ENCODE results near the gene CRIM1. TPM values are rescaled to one million over a fixed set of nuclear protein-coding genes. Genes with fewer than 3 reads are reported as not detected.

CRIM1 gene
- total RNA-seq, 1 experiment from 2014 or later, result 24.1 TPM

DNA sequence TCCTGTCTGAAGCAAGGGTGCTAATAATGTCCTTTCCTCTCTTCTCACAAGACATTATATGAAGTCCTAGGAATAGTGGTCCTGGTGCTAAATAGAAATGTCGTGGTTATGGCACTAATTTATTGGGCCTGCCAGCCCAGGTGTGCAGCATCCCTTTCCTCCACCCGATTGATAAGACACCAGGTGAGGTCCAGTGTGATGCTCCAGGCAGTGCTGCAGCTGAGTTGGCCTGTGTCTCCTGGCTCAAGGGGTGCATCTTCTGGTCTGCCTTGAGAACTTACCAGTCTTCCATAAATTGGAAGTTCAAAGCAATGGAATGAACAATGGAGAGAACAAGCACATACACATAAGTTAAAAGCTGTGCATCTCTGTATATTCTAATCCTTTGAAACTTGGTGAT, 26.9 kb downstream of the CRIM1 start (continued):
- TF ChIP-seq ZBTB21 (CRISPR knock-in tag; IDR thresholded peaks at IDR 0.05; ENCODE audit: borderline replicate concordance) (no peak), ZNF121 (CRISPR knock-in tag; IDR thresholded peaks at IDR 0.05) (no peak), NFE2L1 (CRISPR knock-in tag; IDR thresholded peaks at IDR 0.05) (no peak), NR3C1 (CRISPR knock-in tag; conservative IDR thresholded peaks at IDR 0.05; ENCODE audit: low read depth) (no peak), CREM (CRISPR knock-in tag; IDR thresholded peaks at IDR 0.05) (no peak), ELF4 (CRISPR knock-in tag; IDR thresholded peaks at IDR 0.05; ENCODE audit: low read depth) (no peak), SMAD4 (CRISPR knock-in tag; IDR thresholded peaks at IDR 0.05) (no peak), OVOL2 (CRISPR knock-in tag; IDR thresholded peaks at IDR 0.05; ENCODE audit: borderline replicate concordance) (no peak)
- TF ChIP-seq, protein P1, sequence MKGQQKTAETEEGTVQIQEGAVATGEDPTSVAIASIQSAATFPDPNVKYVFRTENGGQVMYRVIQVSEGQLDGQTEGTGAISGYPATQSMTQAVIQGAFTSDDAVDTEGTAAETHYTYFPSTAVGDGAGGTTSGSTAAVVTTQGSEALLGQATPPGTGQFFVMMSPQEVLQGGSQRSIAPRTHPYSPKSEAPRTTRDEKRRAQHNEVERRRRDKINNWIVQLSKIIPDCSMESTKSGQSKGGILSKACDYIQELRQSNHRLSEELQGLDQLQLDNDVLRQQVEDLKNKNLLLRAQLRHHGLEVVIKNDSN (CRISPR knock-in tag; IDR thresholded peaks at IDR 0.05), result no peak
- TF ChIP-seq, protein P2, sequence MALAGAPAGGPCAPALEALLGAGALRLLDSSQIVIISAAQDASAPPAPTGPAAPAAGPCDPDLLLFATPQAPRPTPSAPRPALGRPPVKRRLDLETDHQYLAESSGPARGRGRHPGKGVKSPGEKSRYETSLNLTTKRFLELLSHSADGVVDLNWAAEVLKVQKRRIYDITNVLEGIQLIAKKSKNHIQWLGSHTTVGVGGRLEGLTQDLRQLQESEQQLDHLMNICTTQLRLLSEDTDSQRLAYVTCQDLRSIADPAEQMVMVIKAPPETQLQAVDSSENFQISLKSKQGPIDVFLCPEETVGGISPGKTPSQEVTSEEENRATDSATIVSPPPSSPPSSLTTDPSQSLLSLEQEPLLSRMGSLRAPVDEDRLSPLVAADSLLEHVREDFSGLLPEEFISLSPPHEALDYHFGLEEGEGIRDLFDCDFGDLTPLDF (CRISPR knock-in tag; IDR thresholded peaks at IDR 0.05), result no peak

- DNase-seq (ENCODE audit: low spot score), result no peak
- POLR2A ChIA-PET, result no interaction called here
- TF ChIP-seq PREB (CRISPR knock-in tag; IDR thresholded peaks at IDR 0.05; ENCODE audit: borderline replicate concordance) (no peak), ZNF263 (CRISPR knock-in tag; IDR thresholded peaks at IDR 0.05; ENCODE audit: low read depth) (no peak), GRHL2 (CRISPR knock-in tag; IDR thresholded peaks at IDR 0.05; ENCODE audit: insufficient replicate concordance, severe bottlenecking) (no peak), FOXJ3 (CRISPR knock-in tag; IDR thresholded peaks at IDR 0.05; ENCODE audit: borderline replicate concordance) (no peak), JUN (CRISPR knock-in tag; IDR thresholded peaks at IDR 0.05) (no peak), NR1H2 (CRISPR knock-in tag; IDR thresholded peaks at IDR 0.05) (no peak), ZNF121 (CRISPR knock-in tag; IDR thresholded peaks at IDR 0.05) (no peak)
- TF ChIP-seq, protein P3, sequence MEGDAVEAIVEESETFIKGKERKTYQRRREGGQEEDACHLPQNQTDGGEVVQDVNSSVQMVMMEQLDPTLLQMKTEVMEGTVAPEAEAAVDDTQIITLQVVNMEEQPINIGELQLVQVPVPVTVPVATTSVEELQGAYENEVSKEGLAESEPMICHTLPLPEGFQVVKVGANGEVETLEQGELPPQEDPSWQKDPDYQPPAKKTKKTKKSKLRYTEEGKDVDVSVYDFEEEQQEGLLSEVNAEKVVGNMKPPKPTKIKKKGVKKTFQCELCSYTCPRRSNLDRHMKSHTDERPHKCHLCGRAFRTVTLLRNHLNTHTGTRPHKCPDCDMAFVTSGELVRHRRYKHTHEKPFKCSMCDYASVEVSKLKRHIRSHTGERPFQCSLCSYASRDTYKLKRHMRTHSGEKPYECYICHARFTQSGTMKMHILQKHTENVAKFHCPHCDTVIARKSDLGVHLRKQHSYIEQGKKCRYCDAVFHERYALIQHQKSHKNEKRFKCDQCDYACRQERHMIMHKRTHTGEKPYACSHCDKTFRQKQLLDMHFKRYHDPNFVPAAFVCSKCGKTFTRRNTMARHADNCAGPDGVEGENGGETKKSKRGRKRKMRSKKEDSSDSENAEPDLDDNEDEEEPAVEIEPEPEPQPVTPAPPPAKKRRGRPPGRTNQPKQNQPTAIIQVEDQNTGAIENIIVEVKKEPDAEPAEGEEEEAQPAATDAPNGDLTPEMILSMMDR (IDR thresholded peaks at IDR 0.05), result no peak
- Mint-ChIP-seq H3K4me3 (no peak overlapping the region; the same call in 1 of the 2 replicates), H3K36me3 (peaks cover 5% of the 10 kb centered on the region; the same call in 1 of the 2 replicates), H3K9me3 (no peaks in the 10 kb centered on the region), H3K27me3 (ENCODE audit: low read depth) (no peaks in the 10 kb centered on the region), H3K4me1 (peaks cover 85% of the 10 kb centered on the region), H3K27ac (0 out of 2 replicates have a peak overlapping the region, but pooled peaks have one; percentile 20)
- CTCF ChIA-PET, result interaction anchor here (1.6 kb wide), 1 partner anchor 76 kb away, joined by 8 read pairs; no protein-coding TSS in a partner anchor
- ATAC-seq, result no peak
Observed at GRCh38 chr2:36383726-36384125, 28.1 kb downstream of the CRIM1 start.

DNA sequence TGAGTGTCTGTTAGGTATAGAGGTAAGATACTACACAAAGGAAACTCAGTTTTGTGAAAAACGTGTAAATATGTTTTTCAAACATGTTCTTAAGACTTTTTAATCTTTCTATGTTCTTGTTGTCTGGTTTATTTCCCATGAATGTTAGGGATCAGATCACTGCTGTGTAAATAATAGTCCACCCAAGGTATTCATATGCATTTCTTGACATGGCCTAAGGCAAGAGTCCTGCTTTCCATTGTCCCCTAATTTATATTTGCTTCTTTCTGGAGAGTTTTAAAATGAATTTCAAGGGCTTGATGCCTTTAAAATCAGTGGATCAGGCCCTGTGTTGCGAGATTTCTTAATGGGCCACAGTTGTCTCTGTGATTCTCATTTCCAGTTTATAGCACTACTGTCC, 28.9 kb downstream of the CRIM1 start:
- Mint-ChIP-seq H3K27ac (0 out of 2 replicates have a peak overlapping the region, but pooled peaks have one; percentile 20), H3K4me1 (peaks cover 88% of the 10 kb centered on the region)
- POLR2A ChIA-PET, result no interaction called here

More for the DNA sequence above, 28.9 kb downstream of the CRIM1 start:
- H3K4me3 Mint-ChIP-seq, result no peak overlapping the region
- TF ChIP-seq, protein P4, sequence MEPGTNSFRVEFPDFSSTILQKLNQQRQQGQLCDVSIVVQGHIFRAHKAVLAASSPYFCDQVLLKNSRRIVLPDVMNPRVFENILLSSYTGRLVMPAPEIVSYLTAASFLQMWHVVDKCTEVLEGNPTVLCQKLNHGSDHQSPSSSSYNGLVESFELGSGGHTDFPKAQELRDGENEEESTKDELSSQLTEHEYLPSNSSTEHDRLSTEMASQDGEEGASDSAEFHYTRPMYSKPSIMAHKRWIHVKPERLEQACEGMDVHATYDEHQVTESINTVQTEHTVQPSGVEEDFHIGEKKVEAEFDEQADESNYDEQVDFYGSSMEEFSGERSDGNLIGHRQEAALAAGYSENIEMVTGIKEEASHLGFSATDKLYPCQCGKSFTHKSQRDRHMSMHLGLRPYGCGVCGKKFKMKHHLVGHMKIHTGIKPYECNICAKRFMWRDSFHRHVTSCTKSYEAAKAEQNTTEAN (CRISPR knock-in tag; IDR thresholded peaks at IDR 0.05), result no peak
- TF ChIP-seq FOXK1 (CRISPR knock-in tag; IDR thresholded peaks at IDR 0.05) (no peak), ZNF263 (CRISPR knock-in tag; IDR thresholded peaks at IDR 0.05; ENCODE audit: low read depth) (no peak), TEAD1 (CRISPR knock-in tag; IDR thresholded peaks at IDR 0.05) (no peak), JUN (CRISPR knock-in tag; IDR thresholded peaks at IDR 0.05) (no peak)
- TF ChIP-seq, protein P5, sequence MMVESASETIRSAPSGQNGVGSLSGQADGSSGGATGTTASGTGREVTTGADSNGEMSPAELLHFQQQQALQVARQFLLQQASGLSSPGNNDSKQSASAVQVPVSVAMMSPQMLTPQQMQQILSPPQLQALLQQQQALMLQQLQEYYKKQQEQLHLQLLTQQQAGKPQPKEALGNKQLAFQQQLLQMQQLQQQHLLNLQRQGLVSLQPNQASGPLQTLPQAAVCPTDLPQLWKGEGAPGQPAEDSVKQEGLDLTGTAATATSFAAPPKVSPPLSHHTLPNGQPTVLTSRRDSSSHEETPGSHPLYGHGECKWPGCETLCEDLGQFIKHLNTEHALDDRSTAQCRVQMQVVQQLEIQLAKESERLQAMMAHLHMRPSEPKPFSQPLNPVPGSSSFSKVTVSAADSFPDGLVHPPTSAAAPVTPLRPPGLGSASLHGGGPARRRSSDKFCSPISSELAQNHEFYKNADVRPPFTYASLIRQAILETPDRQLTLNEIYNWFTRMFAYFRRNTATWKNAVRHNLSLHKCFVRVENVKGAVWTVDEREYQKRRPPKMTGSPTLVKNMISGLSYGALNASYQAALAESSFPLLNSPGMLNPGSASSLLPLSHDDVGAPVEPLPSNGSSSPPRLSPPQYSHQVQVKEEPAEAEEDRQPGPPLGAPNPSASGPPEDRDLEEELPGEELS (CRISPR knock-in tag; IDR thresholded peaks at IDR 0.05), result no peak
- H3K36me3 Mint-ChIP-seq, result no peaks in the 10 kb centered on the region; the same call in 1 of the 2 replicates
- no peaks in the 10 kb centered on the region for H3K27me3 Mint-ChIP-seq (ENCODE audit: low read depth)
- DNase-seq (ENCODE audit: low spot score) (no peak), ATAC-seq (no peak)
- no peaks in the 10 kb centered on the region for H3K9me3 Mint-ChIP-seq
- CTCF ChIA-PET, result interaction anchor here (1.6 kb wide), 1 partner anchor 75 kb away, joined by 8 read pairs; no protein-coding TSS in a partner anchor
